SIG-M5 treated with dmso at 0.1 percent for 504 hours (cell line): ENCODE results near the gene B3GALNT2.

Experiments
- DNase-seq: peaks from one replicate; lab custom pipeline; 2025; ENCODE audit not compliant: unreplicated experiment; lab: John Stamatoyannopoulos, UW

The B3GALNT2 gene

GRCh38 chr1:235411489-235412486 lies 92.5 kb downstream of the B3GALNT2 start:
- no peak for DNase-seq

GRCh38 chr1:235410467-235410866 lies 93.8 kb downstream of the B3GALNT2 start:
- DNase-seq: no peak

GRCh38 chr1:235409042-235409820 lies 95.0 kb downstream of the B3GALNT2 start:
- no peak for DNase-seq

- DNase-seq: no peak
These were observed 95.7 kb downstream of the B3GALNT2 start for GRCh38 chr1:235408503-235408960.

GRCh38 chr1:235407419-235407818 lies 96.8 kb downstream of the B3GALNT2 start:
- no peak for DNase-seq

GRCh38 chr1:235404190-235404589 lies 100.1 kb downstream of the B3GALNT2 start:
- no peak for DNase-seq

- DNase-seq: no peak
These were observed 100.7 kb downstream of the B3GALNT2 start for GRCh38 chr1:235403593-235403992.

- no peak for DNase-seq
These were observed 101.6 kb downstream of the B3GALNT2 start for GRCh38 chr1:235402457-235403200.

GRCh38 chr1:235401251-235401650 lies 103.0 kb downstream of the B3GALNT2 start:
- DNase-seq: no peak
